ENCODE measurements around the gene TSG101.

DNA sequence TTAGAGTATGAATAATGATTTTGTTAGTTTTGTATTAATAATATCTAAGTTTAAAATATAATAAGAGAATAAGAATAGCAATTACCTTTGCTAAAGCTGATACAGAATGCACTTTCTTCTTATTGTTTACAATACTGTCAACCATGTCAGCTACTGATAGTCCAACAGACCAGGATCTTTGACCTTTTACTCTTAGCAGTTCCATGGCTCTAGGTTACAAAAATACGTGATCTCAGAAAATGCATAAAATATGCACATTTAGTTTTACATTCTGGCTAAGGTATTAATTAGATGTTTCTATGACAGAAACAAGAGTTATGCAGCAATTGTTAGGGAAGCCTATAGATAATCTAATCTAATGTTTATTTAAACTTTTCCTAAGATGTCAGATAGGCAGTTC is 7.5 kb upstream of the TSG101 start:
- no peak for TF ChIP-seq CTCF (conservative IDR thresholded peaks at IDR 0.05 in 1 of 2, IDR thresholded peaks at IDR 0.05 in 1 of 2; ENCODE audit: low read depth in 1 of 2, low read length in 2 of 2)
- TF ChIP-seq EZH2 (IDR thresholded peaks at IDR 0.05; ENCODE audit: low read length, missing control alignments), result no peak
